Activated B cell treated with CpG ODN at 0.5 μM for 24 hours (primary cell): ENCODE results near the gene SMPD3. TPM values are rescaled to one million over a fixed set of nuclear protein-coding genes. Genes with fewer than 3 reads are reported as not detected.

Source experiments
- ATAC-seq: fragments of 200-7000 bp; cut with Tn5 transposase; one replicate; pipeline ENCODE4 v1.10.0; 2021; ENCODE audit warnings: low read depth, mild to moderate bottlenecking, moderate library complexity
- CTCF ChIA-PET: fragments of 350-600 bp; sonication (Branson Sonifier 250); formaldehyde crosslinking; loops from one replicate; lab custom pipeline; 2021; ENCODE audit warnings: antibody characterized with exemption; lab: Charles Lee
- POLR2A ChIA-PET: fragments of 350-600 bp; sonication (Branson Sonifier 250); formaldehyde crosslinking; loops from one replicate; lab custom pipeline; 2021; ENCODE audit warnings: antibody characterized with exemption; lab: Charles Lee
- DNase-seq: peaks from one replicate; pipeline ENCODE4 v3.0.0; 2022
- H3K27ac Mint-ChIP-seq: one replicate; pipeline ENCODE4 v1.8.0; 2020; ENCODE audit warnings: mixed read lengths
- H3K27me3 Mint-ChIP-seq: one replicate; pipeline ENCODE4 v1.8.0; 2021; ENCODE audit warnings: mixed read lengths
- H3K36me3 Mint-ChIP-seq: one replicate; pipeline ENCODE4 v1.8.0; 2021; ENCODE audit warnings: low read depth, mixed read lengths
- H3K4me1 Mint-ChIP-seq: one replicate; pipeline ENCODE4 v1.8.0; 2021; ENCODE audit warnings: mixed read lengths
- H3K4me3 Mint-ChIP-seq: one replicate; pipeline ENCODE4 v1.8.0; 2020; ENCODE audit warnings: mild to moderate bottlenecking, mixed read lengths
- H3K9me3 Mint-ChIP-seq: one replicate; pipeline ENCODE4 v1.8.0; 2020; ENCODE audit warnings: mixed read lengths
- intact Hi-C: fragments of 100-400 bp; cut with micrococcal nuclease; formaldehyde crosslinking; loops from one replicate; pipeline ENCODE4 v1.15.1; 2024
- total RNA-seq: library from RNA; stranded (reverse); gene quantifications from 2 replicates; pipeline ENCODE4 v1.2.3, GENCODE V29; 2022
- TF ChIP-seq, protein P1 (sequence below): fragments of 200-600 bp; IDR thresholded peaks from one replicate; pipeline ENCODE4 v1.8.0; 2022; ENCODE audit warnings: antibody characterized with exemption, mild to moderate bottlenecking

SMPD3 gene
- total RNA-seq, 1 donor from 2014 or later = 0.35 TPM

DNA sequence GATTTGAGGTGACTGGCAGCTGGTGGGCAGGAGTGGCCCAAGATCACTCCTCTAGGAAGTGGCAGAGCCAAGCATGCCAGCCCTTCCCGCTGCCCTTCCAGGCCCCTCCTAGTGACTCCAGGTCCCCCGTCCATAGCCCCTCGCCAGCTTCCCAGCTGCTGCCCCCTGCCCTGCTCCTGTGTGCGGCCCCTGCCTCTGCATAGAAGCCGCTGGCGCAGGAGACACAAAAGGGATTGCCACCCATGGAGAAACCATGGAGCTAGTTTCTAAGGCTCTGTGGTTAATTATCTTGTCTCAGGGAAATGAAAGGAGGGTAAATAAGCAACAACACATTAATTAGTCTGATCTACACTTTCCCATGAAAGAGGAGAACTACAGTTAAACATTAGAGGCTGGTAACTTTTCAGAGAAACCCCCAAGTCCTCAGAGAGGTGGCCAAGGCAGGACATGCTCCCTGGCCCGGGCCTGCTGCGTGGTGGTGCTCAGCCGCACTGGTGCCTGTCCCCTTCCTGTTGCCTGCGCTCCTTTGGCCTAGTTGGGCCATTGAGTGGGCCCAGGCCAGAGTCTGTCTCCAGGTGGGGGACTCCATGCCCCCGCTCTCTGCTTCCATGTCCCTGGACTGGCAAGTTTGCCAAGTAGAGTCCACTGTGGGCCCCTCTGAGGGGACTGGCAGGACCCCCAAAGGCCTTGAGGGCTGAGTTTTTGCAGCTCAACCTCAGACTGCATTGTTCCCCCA lies 72.3 kb downstream of the SMPD3 start:
- H3K9me3 Mint-ChIP-seq = no peaks in the 10 kb centered on the region
- no peaks in the 10 kb centered on the region for H3K36me3 Mint-ChIP-seq
- POLR2A ChIA-PET = no interaction called here
- CTCF ChIA-PET = no interaction called here
- H3K27me3 Mint-ChIP-seq = peaks cover 10% of the 10 kb centered on the region
- no peak for DNase-seq
- peaks cover 15% of the 10 kb centered on the region for H3K4me1 Mint-ChIP-seq
- intact Hi-C loops = no loop called here
- TF ChIP-seq, protein P1, sequence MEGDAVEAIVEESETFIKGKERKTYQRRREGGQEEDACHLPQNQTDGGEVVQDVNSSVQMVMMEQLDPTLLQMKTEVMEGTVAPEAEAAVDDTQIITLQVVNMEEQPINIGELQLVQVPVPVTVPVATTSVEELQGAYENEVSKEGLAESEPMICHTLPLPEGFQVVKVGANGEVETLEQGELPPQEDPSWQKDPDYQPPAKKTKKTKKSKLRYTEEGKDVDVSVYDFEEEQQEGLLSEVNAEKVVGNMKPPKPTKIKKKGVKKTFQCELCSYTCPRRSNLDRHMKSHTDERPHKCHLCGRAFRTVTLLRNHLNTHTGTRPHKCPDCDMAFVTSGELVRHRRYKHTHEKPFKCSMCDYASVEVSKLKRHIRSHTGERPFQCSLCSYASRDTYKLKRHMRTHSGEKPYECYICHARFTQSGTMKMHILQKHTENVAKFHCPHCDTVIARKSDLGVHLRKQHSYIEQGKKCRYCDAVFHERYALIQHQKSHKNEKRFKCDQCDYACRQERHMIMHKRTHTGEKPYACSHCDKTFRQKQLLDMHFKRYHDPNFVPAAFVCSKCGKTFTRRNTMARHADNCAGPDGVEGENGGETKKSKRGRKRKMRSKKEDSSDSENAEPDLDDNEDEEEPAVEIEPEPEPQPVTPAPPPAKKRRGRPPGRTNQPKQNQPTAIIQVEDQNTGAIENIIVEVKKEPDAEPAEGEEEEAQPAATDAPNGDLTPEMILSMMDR = no peak
- no peak overlapping the region for H3K4me3 Mint-ChIP-seq
- no peak for ATAC-seq
- no peak overlapping the region for H3K27ac Mint-ChIP-seq

DNA sequence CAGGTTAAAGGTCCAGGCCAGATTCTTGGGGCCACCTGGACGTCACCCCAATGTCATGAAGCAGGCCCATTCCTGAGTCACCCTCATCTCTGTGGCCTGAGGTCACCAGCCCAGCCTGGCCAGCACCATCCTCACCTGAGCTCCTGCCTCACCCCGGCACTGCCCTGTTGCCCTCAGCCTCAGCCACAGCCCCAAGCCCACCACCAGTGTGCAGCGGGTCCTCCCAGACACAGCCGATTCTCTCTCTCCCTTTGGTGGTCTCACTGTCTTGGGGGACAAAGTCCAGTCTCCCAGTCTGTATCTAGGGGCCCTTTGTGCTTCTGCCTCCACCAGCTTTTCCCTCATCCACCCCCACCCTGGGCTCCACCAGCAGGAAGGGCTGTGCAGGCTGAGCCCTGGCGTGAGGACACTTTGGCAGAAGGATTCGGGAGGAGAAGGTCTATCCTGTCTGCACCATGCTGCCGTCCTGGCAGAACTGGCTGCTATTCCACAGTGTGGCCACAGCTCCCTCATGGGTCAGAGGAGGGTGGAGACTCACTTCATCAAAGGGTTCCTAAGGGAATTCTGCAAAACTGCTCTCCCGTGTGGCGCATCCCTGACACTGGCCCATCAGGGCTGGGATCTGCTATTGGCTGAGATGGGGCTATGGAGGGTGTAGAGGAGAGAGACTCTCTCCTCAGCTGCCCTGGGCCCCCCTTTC lies 73.2 kb downstream of the SMPD3 start:
- ATAC-seq = no peak
- H3K4me1 Mint-ChIP-seq = peaks cover 18% of the 10 kb centered on the region
- no peaks in the 10 kb centered on the region for H3K9me3 Mint-ChIP-seq
- TF ChIP-seq, protein P1 = no peak
- H3K27ac Mint-ChIP-seq = no peak overlapping the region
- no peaks in the 10 kb centered on the region for H3K36me3 Mint-ChIP-seq
- H3K27me3 Mint-ChIP-seq = peaks cover 10% of the 10 kb centered on the region
- ChIA-PET POLR2A (no interaction called here), CTCF (no interaction called here)
- intact Hi-C loops = no loop called here
- no peak overlapping the region for H3K4me3 Mint-ChIP-seq
- no peak for DNase-seq

DNA sequence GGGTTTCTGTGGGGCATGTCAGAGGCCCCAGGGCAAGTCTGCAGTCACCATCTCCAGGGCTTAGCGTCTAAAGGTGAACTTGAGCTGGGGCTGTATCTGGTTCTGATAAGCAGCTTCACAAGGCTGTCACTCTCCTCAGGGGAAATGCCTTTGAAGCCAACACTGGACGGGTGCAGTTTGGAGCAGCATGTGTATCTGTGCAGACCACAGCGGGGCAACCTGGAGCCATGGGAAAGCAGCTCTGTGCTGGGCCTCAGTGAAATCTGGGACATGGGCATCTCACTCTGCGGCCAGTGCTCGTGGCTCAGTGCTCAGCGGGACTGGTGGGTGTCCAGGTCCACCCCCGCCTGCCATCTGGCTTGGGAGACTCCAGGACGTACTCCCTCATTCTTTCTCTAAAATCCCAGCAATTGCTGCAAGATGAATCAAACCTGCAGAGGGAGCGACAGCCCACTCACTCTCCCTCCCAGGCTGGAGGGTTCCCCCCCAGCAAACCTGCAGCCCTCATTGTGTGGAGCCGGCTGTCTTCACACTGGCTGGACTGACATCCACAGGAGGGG lies 74.0 kb downstream of the SMPD3 start:
- TF ChIP-seq, protein P1 = no peak
- DNase-seq (no peak), ATAC-seq (no peak)
- CTCF ChIA-PET = no interaction called here
- intact Hi-C loops = no loop called here
- H3K9me3 Mint-ChIP-seq = no peaks in the 10 kb centered on the region
- H3K27me3 Mint-ChIP-seq = peaks cover 10% of the 10 kb centered on the region
- H3K36me3 Mint-ChIP-seq = no peaks in the 10 kb centered on the region
- no peak overlapping the region for H3K27ac Mint-ChIP-seq
- no peak overlapping the region for H3K4me3 Mint-ChIP-seq
- POLR2A ChIA-PET = interaction anchor here (0.6 kb wide), 1 partner anchor 55 kb away, joined by 6 read pairs; no protein-coding TSS in a partner anchor
- peaks cover 19% of the 10 kb centered on the region for H3K4me1 Mint-ChIP-seq

- CTCF ChIA-PET = no interaction called here
- no peak overlapping the region for H3K27ac Mint-ChIP-seq
Observed at GRCh38 chr16:68373528-68374245, 74.6 kb downstream of the SMPD3 start.

More at GRCh38 chr16:68373528-68374245, 74.6 kb downstream of the SMPD3 start:
- no peak for ATAC-seq
- Mint-ChIP-seq H3K4me1 (peaks cover 23% of the 10 kb centered on the region), H3K4me3 (no peak overlapping the region), H3K36me3 (no peaks in the 10 kb centered on the region), H3K27me3 (peaks cover 10% of the 10 kb centered on the region), H3K9me3 (no peaks in the 10 kb centered on the region)
- TF ChIP-seq, protein P1 = no peak
- intact Hi-C loops = no loop called here
- POLR2A ChIA-PET = interaction anchor here (0.6 kb wide), 1 partner anchor 54 kb away, joined by 6 read pairs; no protein-coding TSS in a partner anchor
- DNase-seq = no peak
